K562 (cell line): ENCODE measurements around the gene NDUFAF3. TPM values are rescaled to one million over a fixed set of nuclear protein-coding genes. Genes with fewer than 3 reads are reported as not detected.

Experiments
- ATF1 ChIP-seq, 2 experiments: fragments of 450-650 bp in 1 of 2; IDR thresholded peaks; 2 replicates each; pipeline ENCODE4 v1.6.1; 2016; ENCODE audit warnings: missing compliant biosample characterization in 1 of 2, missing genetic modification characterization in 1 of 2
- ELF1 ChIP-seq: fragments of 200-800 bp; sonication (Bioruptor generic); IDR thresholded peaks from 2 replicates; pipeline ENCODE4 v1.6.1; 2016; ENCODE audit warnings: missing genetic modification characterization, missing compliant biosample characterization
- HDAC8 ChIP-seq: fragments of 450-650 bp; IDR thresholded peaks from 2 replicates; pipeline ENCODE4 v1.6.1; 2016; ENCODE audit warnings: mild to moderate bottlenecking, missing genetic modification characterization, moderate library complexity, missing compliant biosample characterization
- HSF4 ChIP-seq: fragments of 250-450 bp; sonication (Bioruptor Pico); IDR thresholded peaks from 2 replicates; pipeline ENCODE4 v2.1.2; 2022; ENCODE audit warnings: mild to moderate bottlenecking, moderate library complexity, borderline replicate concordance
- PHB ChIP-seq: fragments of 250-450 bp; sonication (Bioruptor Pico); IDR thresholded peaks from 2 replicates; pipeline ENCODE4 v1.5.0; 2021
- PML ChIP-seq: IDR thresholded peaks from 2 replicates; pipeline ENCODE4 v1.6.1; 2012; ENCODE audit warnings: low read length, inconsistent platforms
- SAFB2 ChIP-seq: fragments of 200-400 bp; formaldehyde crosslinking; IDR thresholded peaks from 2 replicates; pipeline ENCODE4 v1.6.1; 2018; ENCODE audit warnings: borderline replicate concordance, low read length, low read depth, moderate library complexity; ENCODE audit not compliant: severe bottlenecking
- SMAD3 ChIP-seq: fragments of 450-650 bp; formaldehyde crosslinking; conservative IDR thresholded peaks from 2 replicates; pipeline ENCODE4 v1.4.0; 2020; ENCODE audit warnings: mild to moderate bottlenecking
- STAT5A ChIP-seq: IDR thresholded peaks from 2 replicates; pipeline ENCODE4 v1.6.1; 2012; ENCODE audit warnings: low read length, inconsistent platforms, borderline replicate concordance
- STAT5B ChIP-seq: fragments of 250-450 bp; sonication (Bioruptor Pico); IDR thresholded peaks from 2 replicates; pipeline ENCODE4 v1.8.0; 2021; ENCODE audit warnings: mild to moderate bottlenecking, inconsistent platforms
- SUPT5H ChIP-seq: fragments of 450-650 bp; IDR thresholded peaks from 2 replicates; pipeline ENCODE4 v1.6.1; 2016
- TOE1 ChIP-seq, 2 experiments: fragments of 450-650 bp in 1 of 2; sonication (generic) in 1 of 2; formaldehyde crosslinking in 1 of 2; IDR thresholded peaks; 2 replicates each; pipeline versions ENCODE4 v1.7.1 to v1.8.0; 2016 to 2022; ENCODE audit warnings: borderline replicate concordance in 2 of 2, mild to moderate bottlenecking in 2 of 2, antibody characterized with exemption in 1 of 2, inconsistent platforms in 1 of 2, low read depth in 1 of 2, missing genetic modification reagents in 1 of 2, moderate library complexity in 1 of 2
- ZNF165 ChIP-seq: fragments of 250-450 bp; sonication (Bioruptor Pico); IDR thresholded peaks from 2 replicates; pipeline ENCODE4 v1.4.0; 2020; ENCODE audit warnings: borderline replicate concordance
- ZNF174 ChIP-seq: fragments of 250-450 bp; sonication (Bioruptor Pico); IDR thresholded peaks from 2 replicates; pipeline ENCODE4 v1.4.0; 2020; ENCODE audit warnings: mild to moderate bottlenecking
- ZNF253 ChIP-seq: fragments of 250-450 bp; sonication (Bioruptor Pico); conservative IDR thresholded peaks from 2 replicates; pipeline ENCODE4 v1.6.1; 2021; ENCODE audit warnings: mild to moderate bottlenecking
- ZNF717 ChIP-seq: fragments of 250-450 bp; sonication (Bioruptor Pico); IDR thresholded peaks from 2 replicates; pipeline ENCODE4 v1.5.0; 2021
- polyA plus RNA-seq, 8 experiments: library from polyadenylated mRNA; depleted of rRNA in 4 of 8; stranded (reverse) in 5 of 8; unstranded in 3 of 8; fragments of >200 nt; fragmentation: Nextera tagmentation in 2 of 8; fragmentation: Illumina TruSeq in 1 of 8; extraction: Ambion mirVana in 2 of 8; extraction: Trizol in 1 of 8; gene quantifications; 2 replicates each; pipeline versions ENCODE4 v1.2.1 to v1.2.3, GENCODE V29; 2011 to 2014; ENCODE audit warnings: inconsistent platforms in 1 of 8, missing spikeins in 1 of 8
- total RNA-seq, 7 experiments: library from RNA; depleted of rRNA in 6 of 7; stranded (reverse); fragments of >200 nt in 6 of 7; fragmentation: Illumina TruSeq in 2 of 7; extraction: Trizol in 2 of 7; gene quantifications; 2 replicates each; pipeline versions ENCODE4 v1.2.1 to v1.2.3, GENCODE V29; 2011 to 2021; ENCODE audit warnings: low replicate concordance in 1 of 7
- TF ChIP-seq, protein P1 (sequence below): sonication (generic); formaldehyde crosslinking; IDR thresholded peaks from 2 replicates; pipeline ENCODE4 v1.9.0; 2022; ENCODE audit warnings: mild to moderate bottlenecking, missing genetic modification reagents
- TF ChIP-seq, protein P2 (sequence below): fragments of 250-450 bp; sonication (Bioruptor Pico); IDR thresholded peaks from 2 replicates; pipeline ENCODE4 v1.4.0; 2020
- TF ChIP-seq, protein P3 (sequence below): sonication (generic); formaldehyde crosslinking; IDR thresholded peaks from 2 replicates; pipeline ENCODE4 v1.8.1; 2023; ENCODE audit warnings: mild to moderate bottlenecking, missing genetic modification reagents

NDUFAF3 gene
- total and polyA plus RNA-seq, 9 of the 15 experiments (the other 6 are each of a cell fraction or from before 2014, with no cell fraction given) = 17.0 to 127 (median 36.3) TPM

DNA sequence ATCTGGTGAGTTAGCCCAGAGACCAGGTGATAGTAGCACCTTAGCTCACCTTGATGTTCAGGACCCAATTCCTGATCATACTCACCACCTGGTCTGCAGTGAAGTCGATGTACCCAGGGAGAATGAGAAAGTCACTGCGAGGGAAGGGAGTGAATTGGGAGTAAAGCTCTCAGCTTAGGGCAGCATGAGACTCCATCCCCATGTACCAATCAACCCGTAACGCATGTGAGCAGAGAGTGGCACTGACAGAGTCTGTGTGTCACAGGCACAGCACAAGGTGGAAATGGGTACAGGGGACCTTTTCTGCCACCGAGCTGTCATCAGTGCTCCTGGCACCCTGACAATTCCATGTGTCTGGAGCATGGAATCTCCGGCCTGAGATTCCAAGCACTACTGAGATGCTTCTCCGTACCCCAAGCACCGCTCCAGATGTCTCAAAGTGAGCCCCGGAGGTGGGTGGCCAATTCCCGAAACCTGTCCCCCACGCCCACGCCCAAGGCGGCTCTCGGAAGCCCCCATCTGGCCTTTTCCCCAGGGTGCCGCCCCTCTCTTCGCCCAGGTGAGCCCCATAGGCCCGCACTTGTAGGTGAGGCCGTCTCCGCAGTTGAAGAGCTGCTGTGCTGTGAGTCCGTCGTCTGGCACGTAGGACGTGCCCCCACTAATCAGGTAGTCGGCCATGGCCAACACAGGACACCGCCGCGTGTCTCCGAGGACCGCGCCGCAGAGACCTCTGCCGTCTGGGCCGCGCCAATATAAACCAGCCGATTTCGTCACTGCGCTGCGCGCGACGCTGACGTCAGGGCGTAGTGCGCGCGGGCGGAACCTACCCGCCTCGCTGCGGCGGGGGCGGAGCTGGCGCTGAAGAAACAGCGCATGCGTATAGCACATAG is 7.0 kb downstream of the NDUFAF3 start, which contains the start of gene IMPDH2 (continued):
- TF ChIP-seq SMAD3 (CRISPR knock-in tag) (peak; percentile 43; the same call in 1 of the 2 replicates), ZNF717 (CRISPR knock-in tag) (no peak), STAT5B (CRISPR knock-in tag) (no peak), ELF1 (no peak), HDAC8 (tag) (no peak), ZNF174 (CRISPR knock-in tag) (no peak), TOE1 (IDR thresholded peaks at IDR 0.05; ENCODE audit: borderline replicate concordance) (no peak), TOE1 (CRISPR knock-in tag; IDR thresholded peaks at IDR 0.05; ENCODE audit: borderline replicate concordance, low read depth) (no peak), HSF4 (CRISPR knock-in tag) (0 out of 2 replicates have a peak, but pooled peaks have one; percentile 22), SAFB2 (no peak), ATF1 (CRISPR knock-in tag; IDR thresholded peaks at IDR 0.05) (peak; percentile 82), ATF1 (tag; IDR thresholded peaks at IDR 0.05) (peak; percentile 97), ZNF165 (CRISPR knock-in tag) (no peak), PML (peak; percentile 83), ZNF253 (CRISPR knock-in tag) (no peak), SUPT5H (peak; percentile 98), PHB (CRISPR knock-in tag) (peak; percentile 86), STAT5A (peak; percentile 12; the same call in 1 of the 2 replicates)
- TF ChIP-seq, protein P1, sequence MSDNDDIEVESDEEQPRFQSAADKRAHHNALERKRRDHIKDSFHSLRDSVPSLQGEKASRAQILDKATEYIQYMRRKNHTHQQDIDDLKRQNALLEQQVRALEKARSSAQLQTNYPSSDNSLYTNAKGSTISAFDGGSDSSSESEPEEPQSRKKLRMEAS (CRISPR knock-in tag) = peak; percentile 94
- TF ChIP-seq, protein P2, sequence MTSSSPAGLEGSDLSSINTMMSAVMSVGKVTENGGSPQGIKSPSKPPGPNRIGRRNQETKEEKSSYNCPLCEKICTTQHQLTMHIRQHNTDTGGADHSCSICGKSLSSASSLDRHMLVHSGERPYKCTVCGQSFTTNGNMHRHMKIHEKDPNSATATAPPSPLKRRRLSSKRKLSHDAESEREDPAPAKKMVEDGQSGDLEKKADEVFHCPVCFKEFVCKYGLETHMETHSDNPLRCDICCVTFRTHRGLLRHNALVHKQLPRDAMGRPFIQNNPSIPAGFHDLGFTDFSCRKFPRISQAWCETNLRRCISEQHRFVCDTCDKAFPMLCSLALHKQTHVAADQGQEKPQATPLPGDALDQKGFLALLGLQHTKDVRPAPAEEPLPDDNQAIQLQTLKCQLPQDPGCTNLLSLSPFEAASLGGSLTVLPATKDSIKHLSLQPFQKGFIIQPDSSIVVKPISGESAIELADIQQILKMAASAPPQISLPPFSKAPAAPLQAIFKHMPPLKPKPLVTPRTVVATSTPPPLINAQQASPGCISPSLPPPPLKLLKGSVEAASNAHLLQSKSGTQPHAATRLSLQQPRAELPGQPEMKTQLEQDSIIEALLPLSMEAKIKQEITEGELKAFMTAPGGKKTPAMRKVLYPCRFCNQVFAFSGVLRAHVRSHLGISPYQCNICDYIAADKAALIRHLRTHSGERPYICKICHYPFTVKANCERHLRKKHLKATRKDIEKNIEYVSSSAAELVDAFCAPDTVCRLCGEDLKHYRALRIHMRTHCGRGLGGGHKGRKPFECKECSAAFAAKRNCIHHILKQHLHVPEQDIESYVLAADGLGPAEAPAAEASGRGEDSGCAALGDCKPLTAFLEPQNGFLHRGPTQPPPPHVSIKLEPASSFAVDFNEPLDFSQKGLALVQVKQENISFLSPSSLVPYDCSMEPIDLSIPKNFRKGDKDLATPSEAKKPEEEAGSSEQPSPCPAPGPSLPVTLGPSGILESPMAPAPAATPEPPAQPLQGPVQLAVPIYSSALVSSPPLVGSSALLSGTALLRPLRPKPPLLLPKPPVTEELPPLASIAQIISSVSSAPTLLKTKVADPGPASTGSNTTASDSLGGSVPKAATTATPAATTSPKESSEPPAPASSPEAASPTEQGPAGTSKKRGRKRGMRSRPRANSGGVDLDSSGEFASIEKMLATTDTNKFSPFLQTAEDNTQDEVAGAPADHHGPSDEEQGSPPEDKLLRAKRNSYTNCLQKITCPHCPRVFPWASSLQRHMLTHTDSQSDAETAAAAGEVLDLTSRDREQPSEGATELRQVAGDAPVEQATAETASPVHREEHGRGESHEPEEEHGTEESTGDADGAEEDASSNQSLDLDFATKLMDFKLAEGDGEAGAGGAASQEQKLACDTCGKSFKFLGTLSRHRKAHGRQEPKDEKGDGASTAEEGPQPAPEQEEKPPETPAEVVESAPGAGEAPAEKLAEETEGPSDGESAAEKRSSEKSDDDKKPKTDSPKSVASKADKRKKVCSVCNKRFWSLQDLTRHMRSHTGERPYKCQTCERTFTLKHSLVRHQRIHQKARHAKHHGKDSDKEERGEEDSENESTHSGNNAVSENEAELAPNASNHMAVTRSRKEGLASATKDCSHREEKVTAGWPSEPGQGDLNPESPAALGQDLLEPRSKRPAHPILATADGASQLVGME (CRISPR knock-in tag) = no peak
- TF ChIP-seq, protein P3, sequence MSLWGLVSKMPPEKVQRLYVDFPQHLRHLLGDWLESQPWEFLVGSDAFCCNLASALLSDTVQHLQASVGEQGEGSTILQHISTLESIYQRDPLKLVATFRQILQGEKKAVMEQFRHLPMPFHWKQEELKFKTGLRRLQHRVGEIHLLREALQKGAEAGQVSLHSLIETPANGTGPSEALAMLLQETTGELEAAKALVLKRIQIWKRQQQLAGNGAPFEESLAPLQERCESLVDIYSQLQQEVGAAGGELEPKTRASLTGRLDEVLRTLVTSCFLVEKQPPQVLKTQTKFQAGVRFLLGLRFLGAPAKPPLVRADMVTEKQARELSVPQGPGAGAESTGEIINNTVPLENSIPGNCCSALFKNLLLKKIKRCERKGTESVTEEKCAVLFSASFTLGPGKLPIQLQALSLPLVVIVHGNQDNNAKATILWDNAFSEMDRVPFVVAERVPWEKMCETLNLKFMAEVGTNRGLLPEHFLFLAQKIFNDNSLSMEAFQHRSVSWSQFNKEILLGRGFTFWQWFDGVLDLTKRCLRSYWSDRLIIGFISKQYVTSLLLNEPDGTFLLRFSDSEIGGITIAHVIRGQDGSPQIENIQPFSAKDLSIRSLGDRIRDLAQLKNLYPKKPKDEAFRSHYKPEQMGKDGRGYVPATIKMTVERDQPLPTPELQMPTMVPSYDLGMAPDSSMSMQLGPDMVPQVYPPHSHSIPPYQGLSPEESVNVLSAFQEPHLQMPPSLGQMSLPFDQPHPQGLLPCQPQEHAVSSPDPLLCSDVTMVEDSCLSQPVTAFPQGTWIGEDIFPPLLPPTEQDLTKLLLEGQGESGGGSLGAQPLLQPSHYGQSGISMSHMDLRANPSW (CRISPR knock-in tag) = no peak
